Measurements from ENCODE around the gene ZNF76. TPM values are rescaled to one million over a fixed set of nuclear protein-coding genes. Genes with fewer than 3 reads are reported as not detected.

ZNF76 gene
- total RNA-seq, 3 donors from 2014 or later, result 33.2 to 42.6 (median 36.2) TPM

- no peak overlapping the region for H3K4me3 ChIP-seq
- ATAC-seq, result no peak
- TF ChIP-seq CTCF (IDR thresholded peaks at IDR 0.05), result no peak
- H3K36me3 ChIP-seq (ENCODE audit: low read depth), result no peaks in the 10 kb centered on the region
- peaks cover 9% of the 10 kb centered on the region for H3K4me1 ChIP-seq (ENCODE audit: low read depth)
- no peaks in the 10 kb centered on the region for H3K9me3 ChIP-seq
- no peak for DNase-seq
- intact Hi-C loops (cut with DNase I, micrococcal nuclease), result no loop called here
Measured at GRCh38 chr6:35260591-35261570, 1.3 kb downstream of the ZNF76 start.

GRCh38 chr6:35262596-35262995 lies 3.1 kb downstream of the ZNF76 start:
- intact Hi-C loops (cut with DNase I, micrococcal nuclease), result no loop called here
- peaks cover 9% of the 10 kb centered on the region for H3K4me1 ChIP-seq (ENCODE audit: low read depth)

GRCh38 chr6:35264550-35265274 lies 5.2 kb downstream of the ZNF76 start:
- no peaks in the 10 kb centered on the region for H3K36me3 ChIP-seq (ENCODE audit: low read depth)
- TF ChIP-seq CTCF (IDR thresholded peaks at IDR 0.05), result no peak
- H3K4me3 ChIP-seq, result no peak overlapping the region
- no peak for ATAC-seq
- no peaks in the 10 kb centered on the region for H3K9me3 ChIP-seq
- intact Hi-C loops (cut with DNase I, micrococcal nuclease), result no loop called here
- no peak for DNase-seq
- H3K4me1 ChIP-seq (ENCODE audit: low read depth), result peaks cover 5% of the 10 kb centered on the region

More at GRCh38 chr6:35262596-35262995, 3.1 kb downstream of the ZNF76 start:
- TF ChIP-seq CTCF (IDR thresholded peaks at IDR 0.05), result no peak
- H3K4me3 ChIP-seq, result no peak overlapping the region
- no peaks in the 10 kb centered on the region for H3K9me3 ChIP-seq
- no peaks in the 10 kb centered on the region for H3K36me3 ChIP-seq (ENCODE audit: low read depth)
- ATAC-seq, result no peak
- no peak for DNase-seq

- Histone ChIP-seq H3K4me1 (ENCODE audit: low read depth) (peaks cover 3% of the 10 kb centered on the region), H3K9me3 (no peaks in the 10 kb centered on the region), H3K4me3 (no peak overlapping the region), H3K36me3 (ENCODE audit: low read depth) (no peaks in the 10 kb centered on the region)
- ATAC-seq, result no peak
- TF ChIP-seq CTCF (IDR thresholded peaks at IDR 0.05), result no peak
- intact Hi-C loops (cut with DNase I, micrococcal nuclease), result no loop called here
- no peak for DNase-seq
Measured at GRCh38 chr6:35265523-35265922, 6.0 kb downstream of the ZNF76 start.

GRCh38 chr6:35267446-35267845 lies 7.9 kb downstream of the ZNF76 start:
- no peak for ATAC-seq
- Histone ChIP-seq H3K36me3 (ENCODE audit: low read depth) (no peaks in the 10 kb centered on the region), H3K9me3 (no peaks in the 10 kb centered on the region), H3K4me1 (ENCODE audit: low read depth) (no peaks in the 10 kb centered on the region), H3K4me3 (no peak overlapping the region)
- intact Hi-C loops (cut with DNase I, micrococcal nuclease), result no loop called here
- TF ChIP-seq CTCF (IDR thresholded peaks at IDR 0.05), result no peak
- DNase-seq, result no peak

Measured in mucosa of descending colon (tissue), 3 donors.